ENCODE data around the gene SLC6A12. TPM values are rescaled to one million over a fixed set of nuclear protein-coding genes. Genes with fewer than 3 reads are reported as not detected.

Gene SLC6A12
- total RNA-seq, 1 donor from 2014 or later = 0.10 TPM

GRCh38 chr12:215116-215515, 1.2 kb upstream of the SLC6A12 start:
- no peak for DNase-seq

GRCh38 chr12:213527-213932, 427 bp downstream of the SLC6A12 start:
- no peak for DNase-seq

GRCh38 chr12:212715-213526, 1.0 kb downstream of the SLC6A12 start:
- DNase-seq = no peak

- no peak for DNase-seq
These were observed 1.6 kb downstream of the SLC6A12 start for GRCh38 chr12:212415-212714.

GRCh38 chr12:211639-212414, 2.1 kb downstream of the SLC6A12 start:
- DNase-seq = no peak

GRCh38 chr12:211142-211465, 2.9 kb downstream of the SLC6A12 start:
- no peak for DNase-seq

GRCh38 chr12:210277-211141, 3.4 kb downstream of the SLC6A12 start:
- no peak for DNase-seq

GRCh38 chr12:209851-210250, 4.1 kb downstream of the SLC6A12 start:
- no peak for DNase-seq

GRCh38 chr12:209246-209645, 4.7 kb downstream of the SLC6A12 start:
- DNase-seq = no peak

GRCh38 chr12:208813-209212, 5.1 kb downstream of the SLC6A12 start:
- DNase-seq = no peak

- no peak for DNase-seq
These were observed 6.2 kb downstream of the SLC6A12 start for GRCh38 chr12:207804-208203.

GRCh38 chr12:206746-207440, 7.1 kb downstream of the SLC6A12 start:
- no peak for DNase-seq

GRCh38 chr12:205026-205425, 8.9 kb downstream of the SLC6A12 start:
- DNase-seq = no peak

GRCh38 chr12:204261-204678, 9.7 kb downstream of the SLC6A12 start:
- no peak for DNase-seq

GRCh38 chr12:203462-204260, 10.3 kb downstream of the SLC6A12 start:
- no peak for DNase-seq

GRCh38 chr12:203074-203461, 10.9 kb downstream of the SLC6A12 start:
- DNase-seq = no peak

GRCh38 chr12:202081-202731, 11.8 kb downstream of the SLC6A12 start:
- DNase-seq = no peak

- no peak for DNase-seq
These were observed 12.6 kb downstream of the SLC6A12 start for GRCh38 chr12:201361-201760.

- DNase-seq = no peak
These were observed 15.3 kb downstream of the SLC6A12 start for GRCh38 chr12:198705-199104.

GRCh38 chr12:197911-198695, 15.9 kb downstream of the SLC6A12 start:
- DNase-seq = no peak
